ENCODE data around the gene CD302.
"Not testable (repeated sequence)": the region's sequence is repeated elsewhere in the genome, so short reads cannot be mapped to it uniquely, and the experiment has no call there.

CD302 gene

GRCh38 chr2:159829376-159829775 is 31.4 kb upstream of the CD302 start:
- H3K27ac ChIP-seq, result peak overlapping the region; percentile 25
- no peak for TF ChIP-seq CTCF (IDR thresholded peaks at IDR 0.05)
- no peaks in the 10 kb centered on the region for H3K9me3 ChIP-seq
- H3K4me3 ChIP-seq (ENCODE audit: low read depth in 1 of 2, low read length in 1 of 2), result no peak overlapping the region
- peaks cover 32% of the 10 kb centered on the region for H3K36me3 ChIP-seq
- H3K4me1 ChIP-seq (ENCODE audit: control insufficient read depth in 1 of 2, insufficient read depth in 1 of 2, low read depth in 1 of 2, low read length in 1 of 2), result no peaks in the 10 kb centered on the region
- no peaks in the 10 kb centered on the region for H3K27me3 ChIP-seq

- Histone ChIP-seq H3K36me3 (peaks cover 25% of the 10 kb centered on the region), H3K27me3 (no peaks in the 10 kb centered on the region), H3K27ac (peak overlapping the region; percentile 25), H3K4me1 (ENCODE audit: control insufficient read depth in 1 of 2, insufficient read depth in 1 of 2, low read depth in 1 of 2, low read length in 1 of 2) (no peaks in the 10 kb centered on the region), H3K4me3 (ENCODE audit: low read depth in 1 of 2, low read length in 1 of 2) (no peak overlapping the region), H3K9me3 (no peaks in the 10 kb centered on the region)
- TF ChIP-seq CTCF (IDR thresholded peaks at IDR 0.05), result no peak
Observed at GRCh38 chr2:159828738-159829137, 30.7 kb upstream of the CD302 start.

- not testable (repeated sequence) for H3K27ac ChIP-seq, H3K9me3 ChIP-seq, H3K27me3 ChIP-seq
Observed at GRCh38 chr2:159822478-159822833, 24.4 kb upstream of the CD302 start.

GRCh38 chr2:159821775-159822477 is 23.9 kb upstream of the CD302 start:
- not testable (repeated sequence) for H3K27me3 ChIP-seq; H3K36me3 ChIP-seq; H3K27ac ChIP-seq; H3K9me3 ChIP-seq; H3K4me3 ChIP-seq (ENCODE audit: low read depth in 1 of 2, low read length in 1 of 2)
- peaks cover 13 to 14% of the 10 kb centered on the region in 2 experiments for H3K4me1 ChIP-seq (ENCODE audit: control insufficient read depth in 1 of 2, insufficient read depth in 1 of 2, low read depth in 1 of 2, low read length in 1 of 2)

More at GRCh38 chr2:159822478-159822833, 24.4 kb upstream of the CD302 start:
- H3K4me3 ChIP-seq (ENCODE audit: low read depth in 1 of 2, low read length in 1 of 2); H3K36me3 ChIP-seq; H3K4me1 ChIP-seq (ENCODE audit: control insufficient read depth in 1 of 2, insufficient read depth in 1 of 2, low read depth in 1 of 2, low read length in 1 of 2): not testable (repeated sequence)

GRCh38 chr2:159818940-159819339 is 20.9 kb upstream of the CD302 start:
- Histone ChIP-seq H3K4me1 (ENCODE audit: control insufficient read depth in 1 of 2, insufficient read depth in 1 of 2, low read depth in 1 of 2, low read length in 1 of 2) (peaks cover 20 to 25% of the 10 kb centered on the region in 2 experiments), H3K4me3 (ENCODE audit: low read depth in 1 of 2, low read length in 1 of 2) (no peak overlapping the region), H3K27me3 (no peaks in the 10 kb centered on the region), H3K27ac (peak overlapping the region; percentile 89), H3K36me3 (peaks cover 5% of the 10 kb centered on the region), H3K9me3 (no peaks in the 10 kb centered on the region)
- TF ChIP-seq CTCF (IDR thresholded peaks at IDR 0.05), result no peak

GRCh38 chr2:159817283-159817682 is 19.3 kb upstream of the CD302 start:
- Histone ChIP-seq H3K4me3 (ENCODE audit: low read depth in 1 of 2, low read length in 1 of 2) (peak overlapping the region; percentile 4 to 34), H3K36me3 (peaks cover 2% of the 10 kb centered on the region), H3K4me1 (ENCODE audit: control insufficient read depth in 1 of 2, insufficient read depth in 1 of 2, low read depth in 1 of 2, low read length in 1 of 2) (peaks cover 27 to 36% of the 10 kb centered on the region in 2 experiments), H3K9me3 (no peaks in the 10 kb centered on the region), H3K27me3 (no peaks in the 10 kb centered on the region), H3K27ac (peak overlapping the region; percentile 89)
- no peak for TF ChIP-seq CTCF (IDR thresholded peaks at IDR 0.05)
